NCI-H510A treated with DMSO at 0.1 percent for 48 hours (cell line): ENCODE measurements around the gene CIT.
A peak's percentile ranks its signal among the peaks of the same experiment; 100 is the strongest.
"Not testable (repeated sequence)": the region's sequence is repeated elsewhere in the genome, so short reads cannot be mapped to it uniquely, and the experiment has no call there.

ENCODE experiments used
- DNase-seq: peaks from one replicate; lab custom pipeline; 2025; lab: John Stamatoyannopoulos, UW

Gene CIT

GRCh38 chr12:119676022-119676421 lies 201.1 kb downstream of the CIT start:
- no peak for DNase-seq

GRCh38 chr12:119674560-119674959 lies 202.6 kb downstream of the CIT start:
- DNase-seq: no peak

- DNase-seq: no peak
These were observed 203.5 kb downstream of the CIT start for GRCh38 chr12:119673634-119674033.

- DNase-seq: no peak
These were observed 204.9 kb downstream of the CIT start for GRCh38 chr12:119672194-119672593.

GRCh38 chr12:119671070-119671469 lies 206.1 kb downstream of the CIT start:
- DNase-seq: no peak

- peak; percentile 82 for DNase-seq
These were observed 207.2 kb downstream of the CIT start for GRCh38 chr12:119669744-119670472.

- DNase-seq: peak; percentile 46
These were observed 208.7 kb downstream of the CIT start for GRCh38 chr12:119668324-119668841.

- peak; percentile 99 for DNase-seq
These were observed 209.4 kb downstream of the CIT start, which contains the start of gene PRKAB1 for GRCh38 chr12:119667577-119668323. Gene PRKAB1, plus strand, starts transcription at chr12:119668133. Its CDS starts 112 bp downstream, at chr12:119668245.

GRCh38 chr12:119666900-119667576 lies 210.1 kb downstream of the CIT start:
- no peak for DNase-seq

GRCh38 chr12:119666226-119666795 lies 210.8 kb downstream of the CIT start:
- DNase-seq: no peak

GRCh38 chr12:119665164-119665929 lies 211.8 kb downstream of the CIT start:
- no peak for DNase-seq

GRCh38 chr12:119664642-119665041 lies 212.5 kb downstream of the CIT start:
- DNase-seq: no peak

- DNase-seq: no peak
These were observed 215.2 kb downstream of the CIT start for GRCh38 chr12:119661882-119662281.

GRCh38 chr12:119660076-119660475 lies 217.0 kb downstream of the CIT start:
- no peak for DNase-seq

- peak; percentile 81 for DNase-seq
These were observed 217.7 kb downstream of the CIT start for GRCh38 chr12:119659289-119659897.

- DNase-seq: not testable (repeated sequence)
These were observed 219.0 kb downstream of the CIT start for GRCh38 chr12:119658166-119658565.

GRCh38 chr12:119657001-119657400 lies 220.1 kb downstream of the CIT start:
- not testable (repeated sequence) for DNase-seq

GRCh38 chr12:119652665-119653064 lies 224.5 kb downstream of the CIT start:
- no peak for DNase-seq

GRCh38 chr12:119649202-119649808 lies 227.8 kb downstream of the CIT start:
- DNase-seq: peak; percentile 54

GRCh38 chr12:119645535-119646059 lies 231.5 kb downstream of the CIT start:
- no peak for DNase-seq
